GDM1 (cell line): Measurements from ENCODE around the gene CDH23.

Experiments used
- DNase-seq: peaks from one replicate; lab custom pipeline; 2025; lab: John Stamatoyannopoulos, UW

Gene CDH23

GRCh38 chr10:71640607-71641006 lies 243.9 kb downstream of the CDH23 start:
- no peak for DNase-seq

GRCh38 chr10:71641449-71641848 lies 244.7 kb downstream of the CDH23 start:
- DNase-seq: no peak

GRCh38 chr10:71641986-71642385 lies 245.3 kb downstream of the CDH23 start:
- no peak for DNase-seq

DNA sequence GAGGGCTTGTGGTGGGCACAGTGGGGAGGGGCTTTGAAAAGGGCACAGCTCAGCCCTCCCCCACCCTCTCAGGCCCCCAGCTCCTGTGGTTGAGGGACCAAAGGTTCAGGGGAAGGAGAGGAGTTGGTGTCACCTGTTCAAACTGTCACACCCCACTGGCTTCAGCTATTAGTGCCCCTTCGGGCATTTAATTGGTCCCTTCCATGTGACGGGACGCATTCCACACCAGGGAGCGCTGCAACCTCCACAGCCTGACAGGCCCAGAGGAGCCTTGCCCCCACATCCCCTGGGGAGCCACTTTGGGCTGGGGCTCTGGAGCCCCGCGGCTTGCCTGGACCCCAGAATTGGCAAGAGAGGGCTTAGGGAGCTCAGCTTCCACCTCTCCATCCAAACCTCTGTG lies 247.2 kb downstream of the CDH23 start:
- no peak for DNase-seq

DNA sequence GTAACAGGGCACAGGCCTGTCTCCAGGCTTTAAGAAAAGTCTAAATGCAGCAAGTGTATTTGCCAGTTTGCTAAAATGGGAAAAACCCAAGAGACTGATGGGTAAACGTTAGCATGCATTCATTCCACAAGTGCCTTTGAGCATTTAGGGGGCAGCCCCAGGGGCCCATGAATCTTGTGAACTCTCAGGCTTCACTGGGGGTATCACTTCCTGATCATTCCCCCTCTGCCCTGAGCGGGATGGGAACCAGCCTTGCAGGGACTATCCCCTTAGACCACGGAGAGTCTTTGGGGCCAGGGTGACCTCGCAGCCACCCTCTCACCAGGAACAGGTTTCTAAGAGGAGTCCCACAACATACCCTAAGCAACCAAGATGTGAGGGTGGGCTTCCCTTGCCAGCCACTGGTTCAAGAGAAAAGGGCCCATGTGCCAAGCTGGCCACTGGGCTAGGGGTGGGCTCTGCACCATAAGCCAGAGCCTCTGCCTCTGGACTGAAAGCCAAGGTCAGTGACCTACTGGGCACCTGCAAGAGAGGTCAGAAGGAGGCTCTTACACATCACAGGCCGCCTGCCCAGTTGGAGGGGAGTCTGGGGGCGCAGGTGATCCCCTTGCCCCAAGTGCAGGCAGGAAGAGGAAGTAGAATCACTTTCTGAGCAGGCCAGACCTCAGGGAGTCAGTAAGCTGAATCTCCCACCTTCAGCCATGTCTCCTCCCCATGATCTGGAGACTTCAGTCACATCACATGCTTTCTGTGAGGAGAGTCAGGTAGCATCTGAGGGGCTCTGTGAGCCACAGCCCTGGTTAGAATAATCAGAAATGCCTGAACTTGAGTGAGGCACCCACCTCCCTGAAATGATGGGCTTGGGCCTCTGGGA lies 247.8 kb downstream of the CDH23 start:
- DNase-seq: no peak

DNA sequence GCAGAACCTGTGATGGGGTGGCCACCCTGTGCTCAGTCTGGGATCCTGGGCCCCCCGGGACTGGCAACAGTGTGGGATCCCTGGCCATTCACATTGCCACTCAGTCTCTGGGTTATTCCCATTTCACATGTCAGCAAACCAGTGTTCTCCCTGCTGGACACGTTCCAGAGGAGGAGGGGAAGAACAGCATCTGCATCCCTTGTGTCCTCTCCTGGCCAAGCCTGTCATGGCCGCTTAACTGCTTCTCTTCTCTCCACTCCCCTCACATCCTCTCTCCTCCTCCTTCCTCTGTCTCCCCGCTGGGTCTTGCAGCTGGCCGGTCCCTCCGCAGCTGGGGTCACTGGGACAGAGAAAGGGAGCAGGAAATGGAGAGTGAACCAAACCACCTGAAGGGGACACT lies 248.5 kb downstream of the CDH23 start:
- no peak for DNase-seq

DNA sequence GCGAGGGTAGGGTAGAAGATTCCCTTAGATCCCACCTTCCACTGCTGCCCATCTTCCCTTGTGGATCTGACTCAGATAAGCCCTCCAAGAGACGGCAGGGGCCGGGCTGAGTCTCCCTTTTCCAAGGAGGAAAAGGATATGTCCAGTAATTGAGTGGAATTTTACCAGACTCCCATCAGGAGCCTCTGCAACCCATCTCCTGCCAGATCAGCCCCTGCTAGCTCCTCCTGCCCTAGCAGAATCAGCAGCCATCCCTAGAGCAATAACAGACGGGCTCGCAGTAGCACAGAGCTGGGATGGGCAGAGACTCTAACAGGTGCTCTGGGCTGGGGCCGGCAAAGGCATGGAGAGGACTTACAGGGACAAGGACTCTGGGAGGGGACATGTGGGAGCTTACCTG lies 249.3 kb downstream of the CDH23 start:
- no peak for DNase-seq

DNA sequence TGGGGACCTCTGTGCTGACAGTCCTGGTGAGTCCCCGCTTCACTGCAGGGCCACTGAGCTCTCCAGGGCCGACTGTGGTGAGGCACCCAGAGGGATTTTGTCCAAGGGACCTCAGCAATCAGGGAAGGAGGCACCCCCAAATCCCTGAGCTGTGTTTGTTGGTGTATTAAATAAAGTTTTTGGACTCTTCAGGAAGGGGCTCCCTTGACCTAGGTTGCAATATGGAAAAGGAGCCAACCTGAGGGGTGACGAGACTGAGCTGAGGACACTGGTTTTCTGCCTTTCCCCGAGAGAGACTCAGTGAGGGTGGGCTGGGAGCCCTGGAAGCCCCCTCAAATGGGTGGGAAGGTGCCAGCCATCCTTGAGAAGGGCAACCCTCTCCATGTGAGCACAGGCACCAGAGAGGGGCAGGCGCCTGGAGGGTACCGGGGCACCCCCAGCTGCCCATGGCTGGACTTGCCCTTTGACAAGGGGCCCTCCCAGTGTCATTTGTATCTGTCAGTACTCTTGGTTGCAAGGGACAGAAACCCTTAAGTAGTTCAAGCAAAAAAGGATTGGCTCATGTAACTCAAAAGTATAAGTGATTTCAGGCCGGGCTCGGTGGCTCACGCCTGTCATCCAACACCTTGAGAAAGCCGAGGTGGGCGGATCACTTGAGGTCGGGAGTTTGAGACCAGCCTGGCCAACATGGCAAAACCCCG lies 250.0 kb downstream of the CDH23 start:
- DNase-seq: no peak

- DNase-seq: no peak
These were observed 251.0 kb downstream of the CDH23 start for GRCh38 chr10:71647526-71648253.

DNA sequence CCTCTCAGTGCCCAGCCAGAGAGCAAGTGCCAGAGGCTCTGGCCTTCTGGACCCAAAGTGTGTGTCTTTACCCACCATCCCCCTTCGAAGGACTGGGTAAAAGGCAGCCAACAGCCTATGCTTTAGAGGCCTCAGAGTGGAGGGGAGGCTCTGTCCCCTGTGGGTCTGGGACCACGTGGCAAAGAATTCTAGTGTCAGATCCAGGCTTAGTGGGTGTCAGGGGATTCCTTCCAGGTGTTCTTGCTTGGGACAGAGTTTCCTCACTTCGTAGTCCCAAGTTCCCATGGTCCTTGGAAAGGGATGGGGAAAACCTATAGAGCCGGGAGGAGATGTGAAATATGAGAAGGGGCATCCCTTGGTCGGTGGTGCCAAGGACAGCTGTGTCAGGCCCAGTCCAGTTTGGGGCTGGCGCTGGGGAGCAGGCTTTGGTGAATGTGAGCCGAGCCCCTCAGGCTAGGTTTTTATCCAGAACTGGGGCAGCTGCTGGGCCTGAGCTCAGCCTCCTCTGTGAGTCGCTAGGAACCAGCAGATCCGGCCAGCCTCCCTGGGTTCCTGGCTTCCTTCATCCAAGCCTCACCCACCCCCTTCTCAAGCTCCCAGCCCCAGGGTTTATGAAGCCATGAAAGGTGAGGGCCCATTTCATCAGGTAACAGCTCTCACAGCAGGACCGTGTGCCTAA lies 251.7 kb downstream of the CDH23 start:
- DNase-seq: no peak

GRCh38 chr10:71648933-71649320 lies 252.2 kb downstream of the CDH23 start:
- no peak for DNase-seq

GRCh38 chr10:71649631-71650030 lies 252.9 kb downstream of the CDH23 start:
- DNase-seq: no peak

- DNase-seq: no peak
These were observed 253.7 kb downstream of the CDH23 start for GRCh38 chr10:71650397-71650796.

- no peak for DNase-seq
These were observed 254.7 kb downstream of the CDH23 start for GRCh38 chr10:71651428-71651827.

GRCh38 chr10:71651928-71652327 lies 255.2 kb downstream of the CDH23 start:
- DNase-seq: no peak

- no peak for DNase-seq
These were observed 256.3 kb downstream of the CDH23 start for GRCh38 chr10:71653044-71653443.

- DNase-seq: no peak
These were observed 259.5 kb downstream of the CDH23 start for GRCh38 chr10:71656220-71656619.

GRCh38 chr10:71657604-71658466 lies 261.1 kb downstream of the CDH23 start:
- DNase-seq: no peak

DNA sequence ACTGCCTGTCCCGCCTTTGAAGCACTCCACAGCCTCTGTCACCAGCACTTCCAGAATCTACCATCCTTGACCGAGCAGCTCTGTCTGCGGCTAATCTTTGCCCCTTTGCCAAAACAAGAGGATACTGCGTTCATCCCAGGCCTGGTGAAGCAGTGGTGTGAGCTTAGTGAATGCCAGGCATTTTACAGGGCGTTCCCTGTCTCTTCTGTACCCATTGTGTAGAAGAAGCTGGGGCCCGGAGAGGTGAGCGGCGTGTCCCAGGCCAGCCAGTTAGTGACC lies 261.7 kb downstream of the CDH23 start:
- no peak for DNase-seq

GRCh38 chr10:71659111-71659634 lies 262.5 kb downstream of the CDH23 start:
- no peak for DNase-seq

- DNase-seq: no peak
These were observed 263.0 kb downstream of the CDH23 start for GRCh38 chr10:71659737-71660136.
